Vagina (tissue), 2 donors: ENCODE measurements around the gene CFAP119. TPM values are rescaled to one million over a fixed set of nuclear protein-coding genes. Genes with fewer than 3 reads are reported as not detected.

ENCODE experiments used
- DNase-seq, 2 donors: peaks; one replicate each; pipeline ENCODE4 v3.0.0-alpha.2; 2017; ENCODE audit errors: extremely low spot score in 2 of 2
- H3K27ac ChIP-seq: fragments of 200-600 bp; sonication (generic); one replicate; pipeline ENCODE4 v1.5.1; 2019
- H3K27me3 ChIP-seq: fragments of 200-600 bp; sonication (generic); one replicate; pipeline ENCODE4 v1.5.1; 2019
- H3K36me3 ChIP-seq, 2 donors: fragments of 200-600 bp; sonication (generic); one replicate each; pipeline ENCODE4 v1.5.1; 2017 to 2019
- H3K4me1 ChIP-seq: fragments of 200-600 bp; sonication (generic); one replicate; pipeline ENCODE4 v1.5.1; 2019
- H3K4me3 ChIP-seq, 2 donors: fragments of 200-600 bp; sonication (generic); 1 replicate in 1 of 2; 2 replicates in 1 of 2; pipeline ENCODE4 v1.5.1; 2016 to 2019
- H3K9me3 ChIP-seq: fragments of 200-600 bp; sonication (generic); one replicate; pipeline ENCODE4 v1.5.1; 2019
- CTCF ChIP-seq, 3 experiments: fragments of 450-650 bp in 2 of 3; fragments of 200-600 bp in 1 of 3; sonication (generic) in 1 of 3; IDR thresholded peaks; one replicate each; pipeline ENCODE4 v1.5.1; 2017 to 2019; ENCODE audit warnings: antibody characterized with exemption in 3 of 3, mild to moderate bottlenecking in 2 of 3, moderate library complexity in 2 of 3
- POLR2A ChIP-seq, 2 donors: fragments of 450-650 bp; IDR thresholded peaks; one replicate each; pipeline ENCODE4 v1.6.1; 2017; ENCODE audit warnings: antibody characterized with exemption in 2 of 2, mild to moderate bottlenecking in 2 of 2, moderate library complexity in 2 of 2
- POLR2AphosphoS5 ChIP-seq, 2 donors: sonication (generic); formaldehyde crosslinking; IDR thresholded peaks; one replicate each; pipeline ENCODE4 v1.9.0; 2017; ENCODE audit warnings: antibody characterized with exemption in 2 of 2, mild to moderate bottlenecking in 2 of 2, low read depth in 1 of 2; ENCODE audit not compliant: insufficient read depth in 1 of 2
- intact Hi-C: fragments of 100-400 bp; cut with DNase I; formaldehyde crosslinking; loops from one replicate; pipeline ENCODE4 v1.15.1; 2023
- total RNA-seq: library from RNA; depleted of rRNA; stranded (reverse); fragments of >200 nt; gene quantifications from one replicate; pipeline ENCODE4 v1.2.3, GENCODE V29; 2016

Gene CFAP119
- total RNA-seq, 1 donor from 2014 or later, result 1.7 TPM

- no peak for TF ChIP-seq CTCF (IDR thresholded peaks at IDR 0.05)
- peak; percentile 58 to 87 for TF ChIP-seq POLR2AphosphoS5 (IDR thresholded peaks at IDR 0.05; ENCODE audit: insufficient read depth in 1 of 2, low read depth in 1 of 2)
- TF ChIP-seq POLR2A (IDR thresholded peaks at IDR 0.05), result no peak
- Histone ChIP-seq H3K36me3 (peaks cover 0 to 31% of the 10 kb centered on the region in 2 donors), H3K9me3 (no peaks in the 10 kb centered on the region), H3K27ac (peak overlapping the region; percentile 74), H3K4me3 (peak overlapping the region; percentile 69 to 76), H3K27me3 (no peaks in the 10 kb centered on the region), H3K4me1 (peaks cover 29% of the 10 kb centered on the region)
- DNase-seq, result no peak
- intact Hi-C loops, result no loop called here
Measured at GRCh38 chr16:30775392-30776188, 13.7 kb upstream of the CFAP119 start.

GRCh38 chr16:30775131-30775391, 13.2 kb upstream of the CFAP119 start:
- H3K4me1 ChIP-seq, result peaks cover 29% of the 10 kb centered on the region
- TF ChIP-seq POLR2A (IDR thresholded peaks at IDR 0.05) (no peak), CTCF (IDR thresholded peaks at IDR 0.05) (no peak), POLR2AphosphoS5 (IDR thresholded peaks at IDR 0.05; ENCODE audit: insufficient read depth in 1 of 2, low read depth in 1 of 2) (no peak)
- H3K27ac ChIP-seq, result peak overlapping the region; percentile 74
- H3K27me3 ChIP-seq, result no peaks in the 10 kb centered on the region
- peak overlapping the region; percentile 69 to 76 for H3K4me3 ChIP-seq
- peaks cover 0 to 36% of the 10 kb centered on the region in 2 donors for H3K36me3 ChIP-seq
- DNase-seq, result no peak
- intact Hi-C loops, result no loop called here
- H3K9me3 ChIP-seq, result no peaks in the 10 kb centered on the region

- H3K4me3 ChIP-seq, result peak overlapping the region; percentile 69 to 76
- no peak for DNase-seq
- peaks cover 0 to 41% of the 10 kb centered on the region in 2 donors for H3K36me3 ChIP-seq
- no peaks in the 10 kb centered on the region for H3K27me3 ChIP-seq
- intact Hi-C loops, result no loop called here
- TF ChIP-seq POLR2AphosphoS5 (IDR thresholded peaks at IDR 0.05; ENCODE audit: insufficient read depth in 1 of 2, low read depth in 1 of 2) (no peak), CTCF (IDR thresholded peaks at IDR 0.05) (no peak), POLR2A (IDR thresholded peaks at IDR 0.05) (no peak)
- H3K4me1 ChIP-seq, result peaks cover 29% of the 10 kb centered on the region
- H3K9me3 ChIP-seq, result no peaks in the 10 kb centered on the region
- H3K27ac ChIP-seq, result peak overlapping the region; percentile 74
Measured at GRCh38 chr16:30774367-30775130, 12.7 kb upstream of the CFAP119 start.

- H3K36me3 ChIP-seq, result peaks cover 6 to 48% of the 10 kb centered on the region in 2 donors
- H3K4me1 ChIP-seq, result peaks cover 29% of the 10 kb centered on the region
- intact Hi-C loops, result no loop called here
- no peaks in the 10 kb centered on the region for H3K27me3 ChIP-seq
- H3K4me3 ChIP-seq, result no peak overlapping the region
- H3K27ac ChIP-seq, result no peak overlapping the region
- DNase-seq, result no peak
- TF ChIP-seq POLR2A (IDR thresholded peaks at IDR 0.05) (no peak), POLR2AphosphoS5 (IDR thresholded peaks at IDR 0.05; ENCODE audit: insufficient read depth in 1 of 2, low read depth in 1 of 2) (no peak), CTCF (IDR thresholded peaks at IDR 0.05) (no peak)
- no peaks in the 10 kb centered on the region for H3K9me3 ChIP-seq
Measured at GRCh38 chr16:30773826-30774225, 12.0 kb upstream of the CFAP119 start.

- Histone ChIP-seq H3K36me3 (peaks cover 12 to 69% of the 10 kb centered on the region in 2 donors), H3K9me3 (no peaks in the 10 kb centered on the region), H3K27ac (no peak overlapping the region), H3K4me3 (no peak overlapping the region), H3K4me1 (peaks cover 17% of the 10 kb centered on the region), H3K27me3 (no peaks in the 10 kb centered on the region)
- intact Hi-C loops, result no loop called here
- no peak for DNase-seq
- TF ChIP-seq POLR2AphosphoS5 (IDR thresholded peaks at IDR 0.05; ENCODE audit: insufficient read depth in 1 of 2, low read depth in 1 of 2) (no peak), CTCF (IDR thresholded peaks at IDR 0.05) (no peak), POLR2A (IDR thresholded peaks at IDR 0.05) (no peak)
Measured at GRCh38 chr16:30771726-30772125, 9.9 kb upstream of the CFAP119 start.
